Stimulated activated CD8-positive, alpha-beta memory T cell treated with anti-CD3 and anti-CD28 coated beads, Interleukin-12 subunit alpha, Interleukin-12 subunit beta, amount 100 ng/mL, for 1 hour (primary cell): ENCODE measurements around the gene COG1.
"Not testable (repeated sequence)": the region's sequence is repeated elsewhere in the genome, so short reads cannot be mapped to it uniquely, and the experiment has no call there.

Source experiments
- DNase-seq: peaks from one replicate; pipeline ENCODE4 v3.0.0-alpha.2; 2020; ENCODE audit warnings: low read depth

COG1 gene

GRCh38 chr17:73192894-73193701 lies at the start of gene COG1:
Gene COG1, plus strand, starts transcription at chr17:73193055. Its CDS starts 15 bp downstream, at chr17:73193070.
- DNase-seq, result peak; percentile 83

GRCh38 chr17:73144209-73144608 lies 48.6 kb upstream of the COG1 start:
- not testable (repeated sequence) for DNase-seq

- DNase-seq, result no peak
Measured at GRCh38 chr17:73145641-73146040, 47.2 kb upstream of the COG1 start.

GRCh38 chr17:73147791-73148190 lies 45.1 kb upstream of the COG1 start:
- not testable (repeated sequence) for DNase-seq

GRCh38 chr17:73148540-73149334 lies 44.1 kb upstream of the COG1 start:
- no peak for DNase-seq

- not testable (repeated sequence) for DNase-seq
Measured at GRCh38 chr17:73150622-73151300, 42.1 kb upstream of the COG1 start.

- no peak for DNase-seq
Measured at GRCh38 chr17:73151916-73152632, 40.8 kb upstream of the COG1 start.

- DNase-seq, result no peak
Measured at GRCh38 chr17:73155410-73156165, 37.3 kb upstream of the COG1 start.

GRCh38 chr17:73156166-73156840 lies 36.6 kb upstream of the COG1 start:
- peak; percentile 35 for DNase-seq

GRCh38 chr17:73156887-73157520 lies 35.9 kb upstream of the COG1 start:
- no peak for DNase-seq

- no peak for DNase-seq
Measured at GRCh38 chr17:73157521-73157890, 35.3 kb upstream of the COG1 start.

- DNase-seq, result no peak
Measured at GRCh38 chr17:73158133-73158532, 34.7 kb upstream of the COG1 start.

GRCh38 chr17:73160980-73161630 lies 31.8 kb upstream of the COG1 start:
- no peak for DNase-seq

GRCh38 chr17:73163043-73163442 lies 29.8 kb upstream of the COG1 start:
- no peak for DNase-seq

- DNase-seq, result no peak
Measured at GRCh38 chr17:73165616-73166404, 27.0 kb upstream of the COG1 start.

GRCh38 chr17:73166731-73167581 lies 25.9 kb upstream of the COG1 start:
- no peak for DNase-seq

GRCh38 chr17:73168667-73169066 lies 24.2 kb upstream of the COG1 start:
- no peak for DNase-seq

GRCh38 chr17:73170324-73170723 lies 22.5 kb upstream of the COG1 start:
- no peak for DNase-seq
